Endodermal cell (in vitro differentiated cells): ENCODE results near the gene ZNF460. TPM values are rescaled to one million over a fixed set of nuclear protein-coding genes. Genes with fewer than 3 reads are reported as not detected.

Experiments
- DNase-seq: peaks from one replicate; pipeline ENCODE4 v3.0.0-alpha.2; 2017
- H3K27ac ChIP-seq: 2 replicates; pipeline ENCODE4 v1.5.1; 2013; ENCODE audit warnings: mild to moderate bottlenecking, low read depth, low read length, moderate library complexity
- H3K27me3 ChIP-seq: 2 replicates; pipeline ENCODE4 v1.6.1; 2013; ENCODE audit warnings: mild to moderate bottlenecking, low read length, moderate library complexity; ENCODE audit not compliant: insufficient read depth, control insufficient read depth, poor library complexity, severe bottlenecking
- H3K36me3 ChIP-seq: 2 replicates; pipeline ENCODE4 v1.7.0; 2013; ENCODE audit warnings: mild to moderate bottlenecking, low read length, moderate library complexity; ENCODE audit not compliant: control insufficient read depth, insufficient read depth
- H3K4me1 ChIP-seq: one replicate; pipeline ENCODE4 v1.7.0; 2013; ENCODE audit warnings: low read length; ENCODE audit not compliant: control insufficient read depth, insufficient read depth
- H3K4me3 ChIP-seq: 2 replicates; pipeline ENCODE4 v1.5.1; 2013; ENCODE audit warnings: mild to moderate bottlenecking, low read length, moderate library complexity
- H3K9ac ChIP-seq: 2 replicates; pipeline ENCODE4 v1.6.1; 2013; ENCODE audit warnings: mild to moderate bottlenecking, low read length, moderate library complexity; ENCODE audit not compliant: poor library complexity, severe bottlenecking; ENCODE audit errors: extremely low read depth
- H3K9me3 ChIP-seq: 2 replicates; pipeline ENCODE4 v1.6.1; 2013; ENCODE audit warnings: mild to moderate bottlenecking, low read length, moderate library complexity; ENCODE audit not compliant: control insufficient read depth
- H3K27ac Mint-ChIP-seq: 2 replicates; pipeline ENCODE4 v1.8.0; 2020; ENCODE audit warnings: mixed read lengths
- H3K27me3 Mint-ChIP-seq: 2 replicates; pipeline ENCODE4 v1.8.0; 2021; ENCODE audit warnings: mild to moderate bottlenecking, mixed read lengths; ENCODE audit not compliant: insufficient read depth
- H3K36me3 Mint-ChIP-seq: 2 replicates; pipeline ENCODE4 v1.8.0; 2020; ENCODE audit warnings: low read depth, mixed read lengths
- H3K4me1 Mint-ChIP-seq: 2 replicates; pipeline ENCODE4 v1.8.0; 2020; ENCODE audit warnings: mixed read lengths
- H3K4me3 Mint-ChIP-seq: 2 replicates; pipeline ENCODE4 v1.8.0; 2020; ENCODE audit warnings: mild to moderate bottlenecking, moderate library complexity, mixed read lengths
- H3K9me3 Mint-ChIP-seq: 2 replicates; pipeline ENCODE4 v1.8.0; 2020; ENCODE audit warnings: mild to moderate bottlenecking, mixed read lengths
- CTCF ChIP-seq: fragments of 200-600 bp; sonication (generic); conservative IDR thresholded peaks from 2 replicates; pipeline ENCODE4 v1.5.0; 2021; ENCODE audit warnings: antibody characterized with exemption, mild to moderate bottlenecking
- WGBS, 2 experiments: methylation state at CpG; one replicate each; pipeline versions ENCODE4 v1.1.5 to v1.1.7; 2013; ENCODE audit warnings: missing lambda C conversion rate in 2 of 2, mixed read lengths in 1 of 2; ENCODE audit not compliant: insufficient coverage in 1 of 2, insufficient read length in 1 of 2; 5-methylcytosine and 5-hydroxymethylcytosine counted together
- total RNA-seq, 2 donors: library from RNA; stranded (reverse); fragmentation: NEBNext Ultra II Directional in 1 of 2; extraction: Animal tissue kit (Norgen Biotek cat#: 25700) in 1 of 2; gene quantifications; 2 replicates in 1 of 2; 3 replicates in 1 of 2; pipeline ENCODE4 v1.2.1, GENCODE V29; 2021

Gene ZNF460
- total RNA-seq, 2 donors from 2014 or later = 63.9 to 64.0 TPM

- H3K9me3 ChIP-seq = peaks cover 4% of the 10 kb centered on the region
- H3K4me3 ChIP-seq = no peak overlapping the region
- TF ChIP-seq CTCF = no peak
- no peaks in the 10 kb centered on the region for H3K27me3 ChIP-seq
- H3K9ac ChIP-seq = no peak overlapping the region
- no peaks in the 10 kb centered on the region for H3K4me1 Mint-ChIP-seq
- H3K4me3 Mint-ChIP-seq = no peak overlapping the region
- H3K4me1 ChIP-seq = no peaks in the 10 kb centered on the region
- 95 to 100% methylated on average over 1 of the region's 1 CpG for WGBS, 2 experiments
- H3K9me3 Mint-ChIP-seq = peaks cover 2% of the 10 kb centered on the region
- H3K27ac ChIP-seq = no peak overlapping the region
- no peaks in the 10 kb centered on the region for H3K27me3 Mint-ChIP-seq
- no peak for DNase-seq
- H3K27ac Mint-ChIP-seq = no peak overlapping the region
- H3K36me3 ChIP-seq = peaks cover 71% of the 10 kb centered on the region
- H3K36me3 Mint-ChIP-seq = peaks cover 55% of the 10 kb centered on the region
Observed at GRCh38 chr19:57302020-57302465, 21.8 kb downstream of the ZNF460 start.

DNA sequence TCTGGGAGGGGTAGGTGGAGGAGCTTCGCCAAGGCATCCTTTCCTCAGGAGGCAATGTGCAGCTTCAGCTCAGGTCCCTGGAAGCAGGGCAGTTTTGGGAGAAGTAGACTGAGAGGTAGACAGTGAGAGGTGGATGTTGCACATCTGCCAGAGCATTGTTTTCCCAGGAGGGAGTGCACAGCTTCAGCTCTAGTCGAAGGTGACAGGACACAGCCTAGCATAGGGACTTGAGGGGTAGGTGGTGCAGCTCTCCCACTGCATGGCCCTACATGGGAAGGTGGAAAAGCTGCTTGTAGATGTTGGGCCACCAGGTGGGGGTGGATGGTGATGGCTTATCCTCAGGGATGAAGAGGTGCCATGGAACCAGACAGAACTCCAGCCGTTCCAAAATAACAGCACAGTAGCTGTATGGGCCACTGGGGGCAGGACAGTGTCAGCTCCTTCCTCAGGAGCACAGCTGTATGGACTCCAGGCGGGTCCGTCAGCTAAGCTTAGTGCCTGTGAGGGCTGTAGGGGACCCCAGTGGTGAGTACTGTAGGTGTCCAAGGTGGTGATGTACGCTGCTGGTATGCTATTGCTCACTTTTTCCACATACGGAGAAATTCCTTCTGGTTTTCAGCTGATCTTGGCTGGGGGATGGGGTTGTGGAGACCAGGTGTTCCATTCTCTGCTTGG is 22.6 kb downstream of the ZNF460 start:
- peaks cover 4% of the 10 kb centered on the region for H3K9me3 ChIP-seq
- peaks cover 65% of the 10 kb centered on the region for H3K36me3 ChIP-seq
- no peak overlapping the region for H3K9ac ChIP-seq
- TF ChIP-seq CTCF = peak; percentile 45
- 80 to 87% methylated on average over 4 to 7 of the region's 7 CpGs for WGBS, 2 experiments
- Mint-ChIP-seq H3K9me3 (peaks cover 2% of the 10 kb centered on the region), H3K27ac (peak overlapping the region; percentile 58), H3K4me1 (no peaks in the 10 kb centered on the region), H3K27me3 (no peaks in the 10 kb centered on the region), H3K4me3 (no peak overlapping the region), H3K36me3 (peaks cover 49% of the 10 kb centered on the region)
- no peak overlapping the region for H3K4me3 ChIP-seq
- H3K27ac ChIP-seq = no peak overlapping the region
- H3K4me1 ChIP-seq = no peaks in the 10 kb centered on the region
- DNase-seq = peak; percentile 66
- no peaks in the 10 kb centered on the region for H3K27me3 ChIP-seq

DNA sequence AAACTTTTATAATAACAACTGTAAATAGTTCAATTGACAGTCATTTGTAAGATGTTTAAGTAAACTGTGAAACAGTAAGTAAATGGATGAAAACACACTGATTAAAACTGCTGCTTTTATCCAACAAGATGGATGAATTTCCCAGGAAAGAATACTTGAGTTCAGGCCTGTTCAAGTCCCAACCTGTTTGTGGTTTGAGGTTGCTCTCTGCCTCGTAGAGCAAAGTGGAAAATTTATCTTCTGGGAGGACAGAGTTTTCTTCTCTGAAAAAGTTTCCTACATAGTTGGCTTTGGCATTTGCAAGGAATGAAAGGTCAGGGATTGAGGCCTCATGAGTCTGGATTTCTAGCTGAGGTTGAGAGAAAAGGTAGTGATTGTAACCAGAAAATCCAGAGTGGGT is 24.8 kb downstream of the ZNF460 start:
- Mint-ChIP-seq H3K4me1 (no peaks in the 10 kb centered on the region), H3K4me3 (no peak overlapping the region), H3K9me3 (peaks cover 19% of the 10 kb centered on the region), H3K27ac (no peak overlapping the region), H3K36me3 (peaks cover 34% of the 10 kb centered on the region), H3K27me3 (no peaks in the 10 kb centered on the region)
- 45 to 60% methylated on average over 1 of the region's 1 CpG for WGBS, 2 experiments
- Histone ChIP-seq H3K27ac (no peak overlapping the region), H3K9ac (no peak overlapping the region), H3K9me3 (no peaks in the 10 kb centered on the region), H3K36me3 (peaks cover 47% of the 10 kb centered on the region), H3K27me3 (no peaks in the 10 kb centered on the region), H3K4me1 (no peaks in the 10 kb centered on the region), H3K4me3 (no peak overlapping the region)
- TF ChIP-seq CTCF = no peak
- DNase-seq = no peak
